NT2/D1 (cell line): Measurements from ENCODE around the gene BTBD18.

Source experiments
- DNase-seq: peaks from one replicate; pipeline ENCODE4 v3.0.0-alpha.2; 2011; ENCODE audit warnings: low read depth, low spot score
- H3K27me3 ChIP-seq: 2 replicates; pipeline ENCODE4 v1.6.0; 2011; ENCODE audit warnings: mild to moderate bottlenecking; ENCODE audit not compliant: insufficient read length, insufficient read depth
- H3K36me3 ChIP-seq: 2 replicates; pipeline ENCODE4 v1.6.1; 2011; ENCODE audit warnings: mild to moderate bottlenecking, low read length, mixed read lengths; ENCODE audit not compliant: insufficient read depth, insufficient read length
- H3K4me1 ChIP-seq: 2 replicates; pipeline ENCODE4 v1.5.1; 2011; ENCODE audit not compliant: insufficient read depth, insufficient read length
- H3K4me3 ChIP-seq: 2 replicates; pipeline ENCODE4 v1.5.1; 2011; ENCODE audit warnings: low read depth; ENCODE audit not compliant: insufficient read length
- H3K9ac ChIP-seq: 2 replicates; pipeline ENCODE4 v1.6.0; 2011; ENCODE audit warnings: low read depth; ENCODE audit not compliant: insufficient read length
- H3K9me3 ChIP-seq: 2 replicates; pipeline ENCODE4 v1.5.1; 2011; ENCODE audit warnings: mild to moderate bottlenecking, low read length; ENCODE audit not compliant: insufficient read depth
- SUZ12 ChIP-seq: IDR thresholded peaks from 2 replicates; pipeline ENCODE4 v1.6.1; 2011; ENCODE audit not compliant: insufficient read length, insufficient read depth; ENCODE audit errors: extremely low read depth
- YY1 ChIP-seq: IDR thresholded peaks from 2 replicates; pipeline ENCODE4 v1.6.1; 2011; ENCODE audit not compliant: insufficient read length, insufficient read depth
- ZNF274 ChIP-seq: IDR thresholded peaks from 2 replicates; pipeline ENCODE4 v1.6.1; 2011; ENCODE audit warnings: mild to moderate bottlenecking, low read depth, low read length

Gene BTBD18

DNA sequence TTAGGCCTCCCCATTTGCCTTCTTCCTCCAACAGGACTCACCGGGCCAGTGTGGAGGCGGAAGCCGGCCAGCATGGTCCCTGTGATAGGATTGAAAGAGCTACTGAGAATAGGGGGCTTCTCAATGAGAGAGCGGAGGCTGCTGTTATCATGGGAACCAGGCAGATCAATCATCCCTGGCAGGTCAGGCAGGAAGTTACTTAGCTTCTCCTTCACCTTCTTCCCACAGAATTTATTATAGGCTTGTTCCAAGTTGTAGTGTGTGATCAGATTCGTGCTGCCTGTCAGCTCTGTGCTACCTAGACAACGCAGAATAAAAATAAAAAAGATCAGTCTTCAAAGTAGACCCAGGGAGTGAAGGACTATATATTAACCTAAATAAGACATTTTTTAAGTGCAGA lies 46.7 kb downstream of the BTBD18 start:
- H3K4me1 ChIP-seq, result peaks cover 2% of the 10 kb centered on the region
- no peaks in the 10 kb centered on the region for H3K27me3 ChIP-seq
- no peak overlapping the region for H3K9ac ChIP-seq
- H3K36me3 ChIP-seq, result peaks cover 63% of the 10 kb centered on the region
- no peak overlapping the region for H3K4me3 ChIP-seq
- DNase-seq, result no peak
- no peaks in the 10 kb centered on the region for H3K9me3 ChIP-seq
- no peak for TF ChIP-seq ZNF274
- no peak for TF ChIP-seq YY1
- no peak for TF ChIP-seq SUZ12

DNA sequence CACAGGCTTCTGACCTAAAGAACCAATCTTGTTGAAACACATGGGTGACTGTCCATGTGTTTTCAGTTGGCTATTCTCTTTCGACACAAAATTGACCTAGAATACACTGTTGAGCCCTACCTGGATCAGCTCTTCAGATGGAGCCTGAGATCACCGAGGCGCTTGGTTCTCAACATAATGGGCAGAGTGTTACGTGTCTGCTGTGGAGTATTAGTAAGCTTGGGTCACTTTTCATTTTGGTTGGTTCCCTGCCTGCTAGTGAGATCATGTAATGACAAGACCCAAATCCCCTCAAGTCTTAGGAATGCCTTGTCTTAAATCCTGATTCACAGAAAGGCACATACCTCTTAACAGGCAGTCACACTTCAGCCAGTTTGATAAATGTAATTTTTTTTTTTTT lies 48.3 kb downstream of the BTBD18 start:
- peaks cover 69% of the 10 kb centered on the region for H3K36me3 ChIP-seq
- no peak for TF ChIP-seq SUZ12
- no peak for TF ChIP-seq YY1
- no peak for TF ChIP-seq ZNF274

DNA sequence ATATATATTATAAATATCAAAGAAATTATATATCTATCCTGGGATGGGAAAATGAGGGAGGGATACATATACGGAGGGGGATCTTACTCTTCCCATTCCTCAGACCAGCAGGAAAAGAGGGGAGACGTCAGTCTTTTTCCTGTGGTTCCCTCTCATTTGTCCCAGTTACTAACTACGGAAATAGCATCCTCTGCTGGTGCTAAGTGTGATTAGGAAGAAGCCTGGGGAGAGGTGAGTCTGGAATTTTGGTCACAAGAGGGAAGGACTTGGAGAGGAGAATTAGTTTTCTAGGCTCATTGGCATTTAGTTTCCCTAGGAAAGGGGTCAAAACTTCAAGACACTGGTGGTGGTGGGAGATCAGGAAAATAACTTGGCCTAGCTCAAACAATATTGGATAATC lies 51.2 kb downstream of the BTBD18 start:
- Histone ChIP-seq H3K9ac (no peak overlapping the region), H3K27me3 (no peaks in the 10 kb centered on the region), H3K4me3 (no peak overlapping the region), H3K9me3 (no peaks in the 10 kb centered on the region), H3K36me3 (peaks cover 81% of the 10 kb centered on the region), H3K4me1 (peaks cover 2% of the 10 kb centered on the region)
- DNase-seq, result no peak
- TF ChIP-seq YY1 (no peak), SUZ12 (no peak), ZNF274 (no peak)

More for the DNA sequence above, 48.3 kb downstream of the BTBD18 start:
- peaks cover 4% of the 10 kb centered on the region for H3K4me1 ChIP-seq
- H3K4me3 ChIP-seq, result no peak overlapping the region
- no peak overlapping the region for H3K9ac ChIP-seq
- DNase-seq, result no peak
- no peaks in the 10 kb centered on the region for H3K9me3 ChIP-seq
- no peaks in the 10 kb centered on the region for H3K27me3 ChIP-seq

DNA sequence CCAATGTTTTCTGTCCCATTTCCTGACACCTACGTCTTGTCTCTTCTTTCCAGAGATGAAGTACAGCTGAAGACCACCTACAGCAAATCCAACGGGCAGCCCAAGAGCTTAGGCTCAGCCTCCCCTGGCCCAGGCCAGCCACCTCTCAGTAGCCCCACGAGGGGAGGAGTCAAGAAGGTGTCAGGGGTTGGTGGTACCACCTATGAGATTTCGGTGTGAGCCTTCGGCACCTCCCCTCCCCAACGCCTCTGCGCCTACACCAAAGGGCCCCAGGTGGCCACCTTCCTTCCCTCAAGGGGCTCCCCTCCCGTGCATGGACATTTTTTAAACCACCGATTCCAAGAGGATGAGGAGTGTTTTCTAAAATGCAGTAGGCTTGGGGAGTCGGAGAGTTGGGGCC lies 51.8 kb downstream of the BTBD18 start:
- H3K27me3 ChIP-seq, result no peaks in the 10 kb centered on the region
- no peak for DNase-seq
- H3K9me3 ChIP-seq, result no peaks in the 10 kb centered on the region
- H3K9ac ChIP-seq, result no peak overlapping the region
- no peak overlapping the region for H3K4me3 ChIP-seq
- TF ChIP-seq YY1 (no peak), SUZ12 (no peak), ZNF274 (no peak)
- H3K36me3 ChIP-seq, result peaks cover 83% of the 10 kb centered on the region
- peaks cover 2% of the 10 kb centered on the region for H3K4me1 ChIP-seq

DNA sequence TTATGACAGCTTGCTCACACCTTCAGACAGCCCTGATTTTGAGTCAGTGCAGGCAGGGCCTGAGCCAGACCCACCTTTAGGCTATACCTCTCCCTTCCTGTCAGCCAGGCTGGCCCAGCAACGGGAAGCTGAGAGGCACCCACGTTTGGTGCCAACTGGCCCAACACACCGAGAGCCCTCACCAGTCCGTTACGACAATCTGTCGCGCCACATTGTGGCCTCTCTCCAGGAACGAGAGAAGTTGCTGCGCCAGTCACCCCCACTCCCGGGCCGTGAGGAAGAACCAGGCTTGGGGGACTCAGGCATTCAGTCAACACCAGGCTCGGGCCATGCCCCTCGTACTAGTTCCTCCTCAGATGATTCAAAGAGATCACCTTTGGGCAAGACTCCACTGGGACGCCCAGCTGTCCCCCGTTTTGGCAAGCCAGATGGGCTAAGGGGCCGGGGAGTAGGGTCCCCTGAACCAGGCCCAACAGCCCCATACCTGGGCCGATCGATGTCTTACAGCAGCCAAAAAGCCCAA lies 52.7 kb downstream of the BTBD18 start:
- no peak for DNase-seq
- no peak for TF ChIP-seq YY1
- no peak for TF ChIP-seq SUZ12
- no peak for TF ChIP-seq ZNF274
- peaks cover 80% of the 10 kb centered on the region for H3K36me3 ChIP-seq
- no peak overlapping the region for H3K9ac ChIP-seq
- H3K27me3 ChIP-seq, result no peaks in the 10 kb centered on the region
- H3K4me1 ChIP-seq, result peaks cover 2% of the 10 kb centered on the region
- no peaks in the 10 kb centered on the region for H3K9me3 ChIP-seq
- H3K4me3 ChIP-seq, result no peak overlapping the region
